H1 (cell line): ENCODE measurements around the gene NELFE. TPM values are rescaled to one million over a fixed set of nuclear protein-coding genes. Genes with fewer than 3 reads are reported as not detected.

Source experiments
- EZH2 ChIP-seq: fragments of 200-600 bp; sonication (generic); IDR thresholded peaks from 2 replicates; pipeline ENCODE4 v1.7.1; 2012; ENCODE audit warnings: low read depth, mild to moderate bottlenecking, moderate library complexity, low read length, inconsistent platforms; ENCODE audit not compliant: severe bottlenecking
- FOSL1 ChIP-seq: IDR thresholded peaks from 2 replicates; pipeline ENCODE4 v1.6.1; 2011; ENCODE audit warnings: mild to moderate bottlenecking, low read depth, low read length, moderate library complexity; ENCODE audit not compliant: insufficient read depth
- GABPA ChIP-seq: IDR thresholded peaks from 2 replicates; pipeline ENCODE4 v1.6.1; 2011; ENCODE audit warnings: mild to moderate bottlenecking, low read length, moderate library complexity, borderline replicate concordance; ENCODE audit not compliant: insufficient read depth
- GTF2F1 ChIP-seq: IDR thresholded peaks from 2 replicates; pipeline ENCODE4 v1.6.1; 2012; ENCODE audit warnings: low read depth, low read length, improper control_type of control experiment, borderline replicate concordance
- HDAC2 ChIP-seq, 2 experiments: fragments of 300-600 bp in 1 of 2; sonication (generic) in 1 of 2; IDR thresholded peaks; 2 replicates each; pipeline ENCODE4 v1.6.1; 2011 to 2012; ENCODE audit warnings: low read depth in 2 of 2, low read length in 2 of 2, mild to moderate bottlenecking in 2 of 2, moderate library complexity in 2 of 2, borderline replicate concordance in 1 of 2, inconsistent platforms in 1 of 2
- JUN ChIP-seq: IDR thresholded peaks from 2 replicates; pipeline ENCODE4 v1.6.1; 2011; ENCODE audit warnings: low read depth, mild to moderate bottlenecking, improper control_type of control experiment, low read length
- JUND ChIP-seq: IDR thresholded peaks from 2 replicates; pipeline ENCODE4 v1.6.1; 2011; ENCODE audit warnings: mild to moderate bottlenecking, improper control_type of control experiment, low read length
- KDM4A ChIP-seq: IDR thresholded peaks from one replicate; pipeline ENCODE4 v1.7.1; 2012; ENCODE audit warnings: low read depth, mild to moderate bottlenecking, moderate library complexity, low read length, inconsistent platforms; ENCODE audit not compliant: severe bottlenecking
- POLR2A ChIP-seq, 2 experiments: IDR thresholded peaks; 1 replicate in 1 of 2; 2 replicates in 1 of 2; pipeline ENCODE4 v1.6.1; 2011; ENCODE audit warnings: low read depth in 2 of 2, low read length in 2 of 2, mild to moderate bottlenecking in 2 of 2; ENCODE audit errors: control extremely low read depth in 1 of 2
- POU5F1 ChIP-seq: IDR thresholded peaks from 2 replicates; pipeline ENCODE4 v1.6.1; 2011; ENCODE audit warnings: low read depth, mild to moderate bottlenecking, low read length, moderate library complexity
- RAD21 ChIP-seq, 2 experiments: IDR thresholded peaks in 1 of 2; conservative IDR thresholded peaks in 1 of 2; 2 replicates each; pipeline ENCODE4 v1.6.1; 2011; ENCODE audit warnings: low read depth in 2 of 2, low read length in 2 of 2, improper control_type of control experiment in 1 of 2, inconsistent platforms in 1 of 2, mild to moderate bottlenecking in 1 of 2, moderate library complexity in 1 of 2
- RBBP5 ChIP-seq: IDR thresholded peaks from 2 replicates; pipeline ENCODE4 v1.7.1; 2012; ENCODE audit warnings: low read depth, mild to moderate bottlenecking, inconsistent platforms, low read length, moderate library complexity, borderline replicate concordance
- RXRA ChIP-seq: IDR thresholded peaks from 2 replicates; pipeline ENCODE4 v1.6.1; 2011; ENCODE audit warnings: low read depth, mild to moderate bottlenecking, low read length, moderate library complexity; ENCODE audit not compliant: insufficient read depth
- SAP30 ChIP-seq: fragments of 300-600 bp; sonication (generic); IDR thresholded peaks from 2 replicates; pipeline ENCODE4 v1.7.1; 2012; ENCODE audit warnings: low read length, moderate library complexity, mild to moderate bottlenecking, inconsistent platforms; ENCODE audit not compliant: insufficient read depth, insufficient replicate concordance
- SIX5 ChIP-seq: IDR thresholded peaks from 2 replicates; pipeline ENCODE4 v1.6.1; 2011; ENCODE audit warnings: mild to moderate bottlenecking, low read depth, low read length
- SRF ChIP-seq: IDR thresholded peaks from 2 replicates; pipeline ENCODE4 v1.6.1; 2011; ENCODE audit warnings: mild to moderate bottlenecking, low read depth, low read length, moderate library complexity
- TBP ChIP-seq: IDR thresholded peaks from 2 replicates; pipeline ENCODE4 v1.6.1; 2011; ENCODE audit warnings: low read depth, low read length, improper control_type of control experiment
- TCF12 ChIP-seq: IDR thresholded peaks from 2 replicates; pipeline ENCODE4 v1.6.1; 2011; ENCODE audit warnings: low read depth, mild to moderate bottlenecking, low read length
- polyA plus RNA-seq, 7 experiments: library from polyadenylated mRNA; depleted of rRNA in 3 of 7; stranded (reverse) in 5 of 7; unstranded in 2 of 7; fragments of >200 nt in 5 of 7; fragments of 200-250 nt in 2 of 7; gene quantifications; 1 replicate in 5 of 7; 2 replicates in 1 of 7; 4 replicates in 1 of 7; pipeline versions ENCODE4 v1.2.1 to v1.2.3, GENCODE V29; 2011 to 2013; ENCODE audit warnings: missing spikeins in 2 of 7, mixed read lengths in 2 of 7
- total RNA-seq: library from RNA; stranded (reverse); fragmentation: NEBNext Ultra II Directional; extraction: Animal tissue kit (Norgen Biotek cat#: 25700); gene quantifications from 2 replicates; pipeline ENCODE4 v1.2.1, GENCODE V29; 2021
- TF ChIP-seq, protein P1 (sequence below): IDR thresholded peaks from 2 replicates; pipeline ENCODE4 v1.6.1; 2012; ENCODE audit warnings: low read length, inconsistent platforms

NELFE gene
- total and polyA plus RNA-seq, 2 of the 8 experiments (the other 6 are each of a cell fraction or from before 2014, with no cell fraction given) = 49.2 to 71.5 TPM

DNA sequence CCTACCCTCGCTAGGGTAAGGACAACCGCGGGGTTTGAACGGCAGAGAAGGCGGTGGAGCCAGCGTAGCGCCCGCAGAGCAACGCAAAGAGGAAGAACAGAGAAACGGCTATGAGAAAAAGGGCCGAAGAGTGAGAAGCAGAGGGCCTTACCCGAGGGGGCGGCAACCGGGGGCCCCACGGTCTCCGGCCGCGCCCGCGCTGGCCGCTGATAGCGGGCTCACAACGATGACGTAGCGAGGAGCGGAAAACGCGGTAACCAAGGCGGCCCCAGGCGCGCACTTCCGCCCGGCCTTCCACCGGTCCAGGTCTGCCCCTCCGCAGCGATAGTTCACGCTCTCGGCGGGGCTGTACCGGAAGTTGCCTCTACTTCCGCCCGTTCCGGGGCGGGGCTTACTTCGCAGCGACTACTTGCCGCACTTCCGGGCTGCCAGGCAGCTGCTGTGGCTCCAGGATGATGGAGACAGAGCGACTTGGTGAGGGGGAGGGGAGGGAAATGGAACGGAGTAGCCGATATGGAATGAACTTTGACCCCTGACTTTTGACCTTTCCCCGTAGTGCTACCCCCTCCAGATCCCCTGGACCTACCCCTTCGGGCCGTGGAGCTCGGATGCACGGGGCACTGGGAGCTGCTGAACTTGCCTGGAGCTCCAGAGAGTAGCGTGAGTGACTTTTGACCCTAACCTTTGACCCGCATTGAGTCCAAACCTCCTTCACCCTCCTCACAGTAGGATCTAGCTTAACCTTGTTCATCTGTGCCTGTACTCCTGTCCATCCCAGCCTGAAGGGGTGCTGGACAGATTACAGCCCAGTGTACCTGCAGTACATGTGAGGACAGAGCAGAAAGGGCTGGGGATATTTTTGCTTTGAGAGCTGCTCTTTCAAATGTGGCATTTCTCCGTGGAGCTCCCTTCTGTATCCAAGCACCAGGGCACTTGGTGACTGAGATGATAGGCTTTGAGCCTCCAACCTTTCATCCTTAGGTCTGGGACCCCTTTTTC, at the start of gene NELFE, which contains the start of gene SKIC2 (continued):
- TF ChIP-seq RXRA (0 out of 2 replicates have a peak, but pooled peaks have one; percentile 50), TCF12 (0 out of 2 replicates have a peak, but pooled peaks have one; percentile 65), SIX5 (peak; percentile 37; the same call in 1 of the 2 replicates), TBP (peak; percentile 60; the same call in 1 of the 2 replicates), RBBP5 (0 out of 2 replicates have a peak, but pooled peaks have one; percentile 67), GTF2F1 (no peak), GABPA (peak; percentile 98), FOSL1 (no peak), SAP30 (no peak), HDAC2 (IDR thresholded peaks at IDR 0.05; ENCODE audit: borderline replicate concordance in 1 of 2, low read depth in 2 of 2, low read length in 2 of 2) (peak in 1 of 2 experiments; percentile 80; a peak in 1 of 4 replicates), EZH2 (no peak), RAD21 (IDR thresholded peaks at IDR 0.05 in 1 of 2, conservative IDR thresholded peaks at IDR 0.05 in 1 of 2; ENCODE audit: low read depth in 2 of 2, low read length in 2 of 2) (0 out of 4 replicates have a peak, but pooled peaks of 1 of the 2 experiments have one; percentile 1), POLR2A (IDR thresholded peaks at IDR 0.05; ENCODE audit: control extremely low read depth in 1 of 2, low read depth in 2 of 2, low read length in 2 of 2) (peak in 1 of 2 experiments; percentile 75; a peak in 2 of 3 replicates), KDM4A (peak; percentile 96), SRF (peak; percentile 82), JUN (no peak), POU5F1 (no peak), JUND (0 out of 2 replicates have a peak, but pooled peaks have one; percentile 3)
- TF ChIP-seq, protein P1, sequence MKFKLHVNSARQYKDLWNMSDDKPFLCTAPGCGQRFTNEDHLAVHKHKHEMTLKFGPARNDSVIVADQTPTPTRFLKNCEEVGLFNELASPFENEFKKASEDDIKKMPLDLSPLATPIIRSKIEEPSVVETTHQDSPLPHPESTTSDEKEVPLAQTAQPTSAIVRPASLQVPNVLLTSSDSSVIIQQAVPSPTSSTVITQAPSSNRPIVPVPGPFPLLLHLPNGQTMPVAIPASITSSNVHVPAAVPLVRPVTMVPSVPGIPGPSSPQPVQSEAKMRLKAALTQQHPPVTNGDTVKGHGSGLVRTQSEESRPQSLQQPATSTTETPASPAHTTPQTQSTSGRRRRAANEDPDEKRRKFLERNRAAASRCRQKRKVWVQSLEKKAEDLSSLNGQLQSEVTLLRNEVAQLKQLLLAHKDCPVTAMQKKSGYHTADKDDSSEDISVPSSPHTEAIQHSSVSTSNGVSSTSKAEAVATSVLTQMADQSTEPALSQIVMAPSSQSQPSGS = peak; percentile 58; the same call in 1 of the 2 replicates
